Mucosa of rectum (tissue), 2 donors: ENCODE measurements around the gene OR5M11.

ENCODE experiments used
- H3K27ac ChIP-seq, 2 donors: one replicate each; pipeline ENCODE4 v1.7.0; 2013; ENCODE audit warnings: inconsistent platforms in 2 of 2, low read depth in 2 of 2, low read length in 2 of 2
- H3K27me3 ChIP-seq, 2 donors: one replicate each; pipeline ENCODE4 v1.7.0; 2013; ENCODE audit warnings: low read length in 2 of 2; ENCODE audit not compliant: control insufficient read depth in 2 of 2, insufficient read depth in 2 of 2
- H3K36me3 ChIP-seq, 2 donors: one replicate each; pipeline ENCODE4 v1.7.0; 2013; ENCODE audit warnings: low read length in 2 of 2; ENCODE audit not compliant: control insufficient read depth in 2 of 2, insufficient read depth in 2 of 2
- H3K4me1 ChIP-seq, 2 donors: one replicate each; pipeline ENCODE4 v1.7.0; 2013; ENCODE audit warnings: low read length in 2 of 2, mild to moderate bottlenecking in 1 of 2; ENCODE audit not compliant: control insufficient read depth in 2 of 2, insufficient read depth in 2 of 2
- H3K4me3 ChIP-seq, 2 donors: one replicate each; pipeline ENCODE4 v1.7.0; 2013; ENCODE audit warnings: low read length in 2 of 2
- H3K9ac ChIP-seq, 2 donors: one replicate each; pipeline ENCODE4 v1.7.0; 2013; ENCODE audit warnings: low read length in 2 of 2, low read depth in 1 of 2, mild to moderate bottlenecking in 1 of 2
- H3K9me3 ChIP-seq, 2 donors: one replicate each; pipeline ENCODE4 v1.7.0; 2013; ENCODE audit warnings: low read length in 2 of 2; ENCODE audit not compliant: control insufficient read depth in 2 of 2
- donor health status: healthy.
- donor health status: Normal muscosa, but diverticular disease.

Gene OR5M11

DNA sequence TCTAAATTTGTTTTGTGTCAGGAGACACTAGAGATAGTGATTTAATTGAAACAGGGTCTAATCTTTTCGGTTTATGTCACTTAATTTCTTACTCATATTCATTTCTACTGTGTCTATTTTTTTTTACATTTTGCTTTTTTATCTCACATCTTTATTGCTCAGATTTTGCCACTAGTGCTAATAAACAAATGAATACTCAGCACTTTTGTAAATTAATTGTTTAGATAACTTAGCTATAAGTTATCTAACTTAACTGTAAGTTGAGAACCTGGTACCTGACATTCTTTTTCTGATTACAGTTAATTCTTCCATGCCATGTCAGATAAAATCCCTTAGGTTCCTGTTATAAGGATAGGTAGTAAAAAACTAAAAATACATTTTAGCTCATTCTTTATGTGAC lies 29.8 kb downstream of the OR5M11 start:
- H3K4me3 ChIP-seq: no peak overlapping the region
- no peak overlapping the region for H3K9ac ChIP-seq
- H3K9me3 ChIP-seq: no peaks in the 10 kb centered on the region
- H3K36me3 ChIP-seq: no peaks in the 10 kb centered on the region
- no peak overlapping the region for H3K27ac ChIP-seq
- no peaks in the 10 kb centered on the region for H3K4me1 ChIP-seq
- no peaks in the 10 kb centered on the region for H3K27me3 ChIP-seq

DNA sequence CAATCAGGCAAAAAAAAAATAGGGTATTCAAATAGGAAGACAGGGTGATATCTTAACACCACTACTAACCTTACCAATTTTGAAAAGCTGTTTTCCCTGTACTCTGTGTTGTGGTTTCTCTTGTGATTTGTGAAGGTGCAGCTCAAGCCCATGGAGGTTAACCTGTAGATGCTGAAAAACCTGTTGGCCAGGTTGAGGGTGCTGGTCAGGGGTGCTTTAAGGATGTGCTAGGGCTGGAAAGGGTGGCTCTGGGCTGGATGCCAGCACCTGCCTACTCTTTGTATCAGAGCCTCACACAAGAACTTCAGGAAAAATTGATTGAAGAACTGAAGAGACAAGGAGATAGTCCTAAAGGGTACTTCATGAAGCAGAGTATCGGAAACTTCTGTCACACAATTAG lies 33.6 kb downstream of the OR5M11 start:
- Histone ChIP-seq H3K36me3 (no peaks in the 10 kb centered on the region), H3K9me3 (no peaks in the 10 kb centered on the region), H3K9ac (no peak overlapping the region), H3K4me1 (no peaks in the 10 kb centered on the region), H3K4me3 (no peak overlapping the region), H3K27me3 (no peaks in the 10 kb centered on the region), H3K27ac (no peak overlapping the region)

DNA sequence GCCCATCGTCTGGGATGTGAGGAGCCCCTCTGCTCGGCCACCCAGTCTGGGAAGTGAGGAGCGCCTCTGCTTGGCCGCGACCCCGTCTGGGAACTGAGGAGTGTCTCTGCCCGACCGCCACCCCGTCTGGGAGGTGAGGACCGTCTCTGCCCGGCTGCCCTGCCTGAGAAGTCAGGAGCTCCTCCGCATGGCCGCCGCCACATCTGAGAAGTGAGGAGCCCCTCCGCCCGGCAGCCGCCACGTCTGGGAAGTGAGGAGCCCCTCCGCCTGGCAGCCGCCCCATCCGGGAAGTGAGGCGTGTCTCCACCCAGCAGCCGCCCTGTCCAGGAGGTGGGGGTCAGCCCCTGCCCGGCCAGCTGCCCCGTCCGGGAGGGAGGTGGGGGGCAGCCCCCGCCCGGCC lies 46.0 kb downstream of the OR5M11 start:
- Histone ChIP-seq H3K27ac (no peak overlapping the region), H3K4me3 (no peak overlapping the region), H3K9me3 (no peaks in the 10 kb centered on the region), H3K9ac (no peak overlapping the region), H3K27me3 (no peaks in the 10 kb centered on the region), H3K36me3 (no peaks in the 10 kb centered on the region), H3K4me1 (no peaks in the 10 kb centered on the region)

DNA sequence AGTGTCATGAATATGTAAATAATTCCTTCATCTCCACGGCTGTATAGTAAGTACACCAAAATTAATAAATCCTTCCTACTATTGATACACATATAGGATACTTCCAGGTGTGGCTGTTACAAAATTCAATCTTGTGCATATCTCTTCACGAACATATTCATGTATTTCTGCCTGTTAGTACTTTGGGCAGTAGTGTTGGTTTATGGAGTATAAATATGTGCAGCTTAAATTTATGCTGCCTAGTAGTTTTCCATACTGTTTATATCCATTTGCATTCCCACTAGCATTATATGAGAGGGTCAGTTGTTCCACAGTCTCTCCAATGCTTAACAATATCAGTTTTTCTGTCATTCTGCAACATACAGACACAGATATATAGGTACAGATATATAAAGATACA lies 47.9 kb downstream of the OR5M11 start:
- Histone ChIP-seq H3K9ac (no peak overlapping the region), H3K4me3 (no peak overlapping the region), H3K27ac (no peak overlapping the region), H3K4me1 (no peaks in the 10 kb centered on the region), H3K36me3 (no peaks in the 10 kb centered on the region), H3K27me3 (no peaks in the 10 kb centered on the region), H3K9me3 (no peaks in the 10 kb centered on the region)
